Measurements from ENCODE around the gene SLC35F4. TPM values are rescaled to one million over a fixed set of nuclear protein-coding genes. Genes with fewer than 3 reads are reported as not detected.

Gene SLC35F4
- total RNA-seq, 1 experiment from 2014 or later = not detected

DNA sequence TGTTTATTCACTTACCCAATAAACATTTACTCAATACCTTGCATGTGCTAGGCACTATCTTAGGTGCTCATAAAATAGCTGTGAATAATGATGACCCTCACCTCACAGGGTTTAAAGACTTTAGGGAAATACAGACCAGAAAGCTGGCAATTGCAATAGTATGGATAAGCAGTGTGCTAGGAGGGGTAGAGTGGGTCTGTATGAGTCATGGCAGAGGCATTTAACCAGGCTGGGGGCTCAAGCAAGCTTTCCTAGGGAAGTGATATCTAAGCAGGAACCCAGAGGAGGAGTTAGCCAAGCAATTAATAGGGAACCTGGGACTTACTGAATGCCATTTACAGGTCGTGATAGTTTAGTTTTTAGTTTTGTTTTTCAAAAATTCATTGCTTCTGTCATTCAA lies 248.4 kb downstream of the SLC35F4 start:
- ChIA-PET CTCF (no interaction called here), POLR2A (no interaction called here)
- no peak for DNase-seq
- H3K9me3 Mint-ChIP-seq (ENCODE audit: unreplicated experiment) = no peaks in the 10 kb centered on the region
- H3K27me3 Mint-ChIP-seq (ENCODE audit: insufficient read depth, unreplicated experiment) = peaks cover 4% of the 10 kb centered on the region
- H3K27me3 ChIP-seq (replicated peaks; ENCODE audit: control insufficient read depth, insufficient read depth, low read length) = no peaks in the 10 kb centered on the region
- no peaks in the 10 kb centered on the region for H3K4me1 Mint-ChIP-seq (ENCODE audit: low read depth, unreplicated experiment)
- H3K9me3 ChIP-seq = no peaks in the 10 kb centered on the region
- no peak overlapping the region for H3K27ac Mint-ChIP-seq (ENCODE audit: unreplicated experiment)
- TF ChIP-seq, protein P1, sequence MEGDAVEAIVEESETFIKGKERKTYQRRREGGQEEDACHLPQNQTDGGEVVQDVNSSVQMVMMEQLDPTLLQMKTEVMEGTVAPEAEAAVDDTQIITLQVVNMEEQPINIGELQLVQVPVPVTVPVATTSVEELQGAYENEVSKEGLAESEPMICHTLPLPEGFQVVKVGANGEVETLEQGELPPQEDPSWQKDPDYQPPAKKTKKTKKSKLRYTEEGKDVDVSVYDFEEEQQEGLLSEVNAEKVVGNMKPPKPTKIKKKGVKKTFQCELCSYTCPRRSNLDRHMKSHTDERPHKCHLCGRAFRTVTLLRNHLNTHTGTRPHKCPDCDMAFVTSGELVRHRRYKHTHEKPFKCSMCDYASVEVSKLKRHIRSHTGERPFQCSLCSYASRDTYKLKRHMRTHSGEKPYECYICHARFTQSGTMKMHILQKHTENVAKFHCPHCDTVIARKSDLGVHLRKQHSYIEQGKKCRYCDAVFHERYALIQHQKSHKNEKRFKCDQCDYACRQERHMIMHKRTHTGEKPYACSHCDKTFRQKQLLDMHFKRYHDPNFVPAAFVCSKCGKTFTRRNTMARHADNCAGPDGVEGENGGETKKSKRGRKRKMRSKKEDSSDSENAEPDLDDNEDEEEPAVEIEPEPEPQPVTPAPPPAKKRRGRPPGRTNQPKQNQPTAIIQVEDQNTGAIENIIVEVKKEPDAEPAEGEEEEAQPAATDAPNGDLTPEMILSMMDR (IDR thresholded peaks at IDR 0.05; ENCODE audit: insufficient read depth in 1 of 2, low read depth in 1 of 2, low read length in 1 of 2, severe bottlenecking in 1 of 2, unreplicated experiment in 1 of 2) = no peak
- H3K4me3 ChIP-seq (ENCODE audit: low read depth, low read length) = no peak overlapping the region
- BruUV-seq (replicated peaks) = no TSS peak
- H3K36me3 Mint-ChIP-seq (ENCODE audit: insufficient read depth, unreplicated experiment) = no peaks in the 10 kb centered on the region
- no peaks in the 10 kb centered on the region for H3K36me3 ChIP-seq (ENCODE audit: control insufficient read depth, insufficient read depth, low read length)
- no peaks in the 10 kb centered on the region for H3K4me1 ChIP-seq
- no peak overlapping the region for H3K4me3 Mint-ChIP-seq (ENCODE audit: unreplicated experiment)
- intact Hi-C loops (cut with micrococcal nuclease; ENCODE audit: unreplicated experiment) = no loop called here

DNA sequence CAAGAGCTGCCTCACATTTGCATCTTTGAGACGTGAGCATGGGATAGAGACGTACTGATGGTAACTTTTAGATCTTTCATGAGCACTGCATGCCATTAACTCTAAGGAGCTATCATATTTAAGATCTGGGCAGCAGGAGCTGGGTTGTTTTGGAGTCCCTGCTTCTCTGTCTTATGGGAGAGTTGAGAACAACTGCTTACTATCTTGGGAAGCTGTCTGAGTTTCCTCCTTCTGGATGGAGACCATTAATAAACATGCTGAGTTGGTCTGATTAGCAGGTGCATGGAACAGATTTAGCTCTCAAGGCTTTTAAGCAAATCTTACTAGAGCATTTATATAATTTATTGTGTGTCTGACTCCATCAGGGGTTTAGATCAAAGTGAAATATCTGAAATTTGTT lies 252.9 kb downstream of the SLC35F4 start:
- intact Hi-C loops (cut with micrococcal nuclease; ENCODE audit: unreplicated experiment) = no loop called here
- CTCF ChIA-PET = no interaction called here

DNA sequence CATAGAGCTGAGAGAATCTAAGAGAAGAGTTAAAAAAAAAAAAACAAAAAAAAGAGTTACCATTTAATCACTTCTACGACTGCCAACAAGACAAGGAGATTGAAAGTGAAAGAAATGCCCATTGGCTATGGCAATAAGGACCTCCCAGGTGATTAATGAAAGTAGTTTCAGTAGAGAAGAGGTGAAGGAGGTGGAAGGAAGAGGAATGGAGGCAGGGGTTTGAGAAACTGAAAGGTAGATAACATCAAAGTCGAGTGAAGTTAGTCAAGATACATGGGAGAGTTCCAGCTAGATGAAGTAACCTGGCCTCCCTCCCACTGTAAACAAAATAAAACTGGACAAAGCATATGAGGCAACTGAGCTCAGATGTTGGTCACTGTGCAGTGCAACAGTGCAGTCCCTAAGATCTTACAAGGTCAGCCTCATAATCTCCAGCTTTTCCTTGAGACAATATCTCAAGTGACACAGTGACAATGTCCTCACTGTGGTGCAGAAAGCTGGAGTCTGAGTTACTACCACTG lies 254.3 kb downstream of the SLC35F4 start:
- peaks cover 13% of the 10 kb centered on the region for H3K9me3 Mint-ChIP-seq (ENCODE audit: unreplicated experiment)
- intact Hi-C loops (cut with micrococcal nuclease; ENCODE audit: unreplicated experiment) = no loop called here
- peaks cover 11% of the 10 kb centered on the region for H3K27me3 Mint-ChIP-seq (ENCODE audit: insufficient read depth, unreplicated experiment)
- POLR2A ChIA-PET = no interaction called here
- no peaks in the 10 kb centered on the region for H3K27me3 ChIP-seq (replicated peaks; ENCODE audit: control insufficient read depth, insufficient read depth, low read length)
- H3K4me3 ChIP-seq (ENCODE audit: low read depth, low read length) = no peak overlapping the region
- H3K4me1 ChIP-seq = no peaks in the 10 kb centered on the region
- H3K9me3 ChIP-seq = no peaks in the 10 kb centered on the region
- H3K36me3 Mint-ChIP-seq (ENCODE audit: insufficient read depth, unreplicated experiment) = no peaks in the 10 kb centered on the region
- CTCF ChIA-PET = no interaction called here
- H3K4me1 Mint-ChIP-seq (ENCODE audit: low read depth, unreplicated experiment) = peaks cover 13% of the 10 kb centered on the region
- no peak for DNase-seq
- peak overlapping the region; percentile 40 for H3K27ac Mint-ChIP-seq (ENCODE audit: unreplicated experiment)
- H3K36me3 ChIP-seq (ENCODE audit: control insufficient read depth, insufficient read depth, low read length) = no peaks in the 10 kb centered on the region
- BruUV-seq (replicated peaks) = no TSS peak
- H3K4me3 Mint-ChIP-seq (ENCODE audit: unreplicated experiment) = no peak overlapping the region
- TF ChIP-seq, protein P1 (IDR thresholded peaks at IDR 0.05; ENCODE audit: insufficient read depth in 1 of 2, low read depth in 1 of 2, low read length in 1 of 2, severe bottlenecking in 1 of 2, unreplicated experiment in 1 of 2) = no peak

More for the DNA sequence above, 252.9 kb downstream of the SLC35F4 start:
- no peaks in the 10 kb centered on the region for H3K9me3 ChIP-seq
- H3K36me3 Mint-ChIP-seq (ENCODE audit: insufficient read depth, unreplicated experiment) = no peaks in the 10 kb centered on the region
- H3K9me3 Mint-ChIP-seq (ENCODE audit: unreplicated experiment) = peaks cover 13% of the 10 kb centered on the region
- POLR2A ChIA-PET = no interaction called here
- no peak for DNase-seq
- no peak overlapping the region for H3K27ac Mint-ChIP-seq (ENCODE audit: unreplicated experiment)
- no peaks in the 10 kb centered on the region for H3K36me3 ChIP-seq (ENCODE audit: control insufficient read depth, insufficient read depth, low read length)
- BruUV-seq (replicated peaks) = no TSS peak
- no peaks in the 10 kb centered on the region for H3K27me3 ChIP-seq (replicated peaks; ENCODE audit: control insufficient read depth, insufficient read depth, low read length)
- TF ChIP-seq, protein P1 (IDR thresholded peaks at IDR 0.05; ENCODE audit: insufficient read depth in 1 of 2, low read depth in 1 of 2, low read length in 1 of 2, severe bottlenecking in 1 of 2, unreplicated experiment in 1 of 2) = no peak
- H3K4me1 Mint-ChIP-seq (ENCODE audit: low read depth, unreplicated experiment) = peaks cover 13% of the 10 kb centered on the region
- no peak overlapping the region for H3K4me3 Mint-ChIP-seq (ENCODE audit: unreplicated experiment)
- H3K4me3 ChIP-seq (ENCODE audit: low read depth, low read length) = no peak overlapping the region
- peaks cover 11% of the 10 kb centered on the region for H3K27me3 Mint-ChIP-seq (ENCODE audit: insufficient read depth, unreplicated experiment)
- H3K4me1 ChIP-seq = no peaks in the 10 kb centered on the region

Data from Caco-2 (cell line).